ENCODE measurements around the gene RAPGEF2.

RAPGEF2 gene

DNA sequence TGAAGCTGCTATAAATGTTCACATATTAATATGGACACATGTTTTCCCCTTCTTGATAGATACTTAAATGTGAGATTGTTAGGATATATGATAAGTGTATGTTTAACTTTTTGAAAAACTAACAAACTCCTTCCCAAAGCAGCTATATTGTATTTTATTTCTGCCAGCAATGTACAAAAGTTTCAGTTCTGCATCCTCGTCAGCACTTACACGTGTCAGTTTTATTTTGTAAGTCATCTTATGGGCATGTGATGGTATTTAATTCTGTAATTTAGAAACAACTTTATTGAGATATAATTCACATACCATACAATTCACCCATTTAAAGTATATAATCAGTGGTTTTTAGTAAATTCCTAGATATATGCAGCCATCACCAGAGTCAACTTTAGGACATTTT, 31.6 kb downstream of the RAPGEF2 start:
- Histone ChIP-seq H3K27ac (ENCODE audit: extremely low read depth, low read depth, low read length) (no peak overlapping the region), H3K9me3 (ENCODE audit: control insufficient read depth, insufficient read depth, low read depth, low read length) (no peaks in the 10 kb centered on the region), H3K4me3 (ENCODE audit: low read depth, low read length) (no peak overlapping the region), H3K4me1 (ENCODE audit: control insufficient read depth, insufficient read depth, low read length) (peaks cover 5% of the 10 kb centered on the region; the same call in 1 of the 2 replicates), H3K36me3 (ENCODE audit: control insufficient read depth in 2 of 2, insufficient read depth in 1 of 2, low read length in 2 of 2) (no peaks in the 10 kb centered on the region)
- CTCF ChIA-PET, result interaction anchor here (0.6 kb wide), 2 partner anchors 88 to 263 kb away, joined by 3 to 5 read pairs; no protein-coding TSS in a partner anchor
- TF ChIP-seq KLF8 (tag by site-specific recombination; IDR thresholded peaks at IDR 0.05) (no peak), KLF16 (tag by site-specific recombination; IDR thresholded peaks at IDR 0.05) (no peak), KLF9 (tag by site-specific recombination; IDR thresholded peaks at IDR 0.05; ENCODE audit: low read depth) (no peak), ZNF707 (tag by site-specific recombination; IDR thresholded peaks at IDR 0.05) (no peak), ZNF169 (tag by site-specific recombination; IDR thresholded peaks at IDR 0.05) (no peak), ZNF561 (tag by site-specific recombination; IDR thresholded peaks at IDR 0.05; ENCODE audit: borderline replicate concordance) (no peak), ZNF184 (tag by site-specific recombination; IDR thresholded peaks at IDR 0.05) (no peak), SP7 (tag by site-specific recombination; IDR thresholded peaks at IDR 0.05) (no peak), YY1 (tag by site-specific recombination; IDR thresholded peaks at IDR 0.05) (no peak), ZNF623 (tag by site-specific recombination; IDR thresholded peaks at IDR 0.05) (no peak), ZNF302 (tag by site-specific recombination; IDR thresholded peaks at IDR 0.05; ENCODE audit: low read depth) (no peak), ZNF138 (tag by site-specific recombination; IDR thresholded peaks at IDR 0.05; ENCODE audit: borderline replicate concordance) (no peak), ZNF10 (tag by site-specific recombination; IDR thresholded peaks at IDR 0.05) (no peak), HOXA7 (CRISPR knock-in tag; IDR thresholded peaks at IDR 0.05; ENCODE audit: borderline replicate concordance) (no peak)
- TF ChIP-seq, protein P1, sequence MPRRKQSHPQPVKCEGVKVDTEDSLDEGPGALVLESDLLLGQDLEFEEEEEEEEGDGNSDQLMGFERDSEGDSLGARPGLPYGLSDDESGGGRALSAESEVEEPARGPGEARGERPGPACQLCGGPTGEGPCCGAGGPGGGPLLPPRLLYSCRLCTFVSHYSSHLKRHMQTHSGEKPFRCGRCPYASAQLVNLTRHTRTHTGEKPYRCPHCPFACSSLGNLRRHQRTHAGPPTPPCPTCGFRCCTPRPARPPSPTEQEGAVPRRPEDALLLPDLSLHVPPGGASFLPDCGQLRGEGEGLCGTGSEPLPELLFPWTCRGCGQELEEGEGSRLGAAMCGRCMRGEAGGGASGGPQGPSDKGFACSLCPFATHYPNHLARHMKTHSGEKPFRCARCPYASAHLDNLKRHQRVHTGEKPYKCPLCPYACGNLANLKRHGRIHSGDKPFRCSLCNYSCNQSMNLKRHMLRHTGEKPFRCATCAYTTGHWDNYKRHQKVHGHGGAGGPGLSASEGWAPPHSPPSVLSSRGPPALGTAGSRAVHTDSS (tag by site-specific recombination; IDR thresholded peaks at IDR 0.05), result no peak
- TF ChIP-seq, protein P2, sequence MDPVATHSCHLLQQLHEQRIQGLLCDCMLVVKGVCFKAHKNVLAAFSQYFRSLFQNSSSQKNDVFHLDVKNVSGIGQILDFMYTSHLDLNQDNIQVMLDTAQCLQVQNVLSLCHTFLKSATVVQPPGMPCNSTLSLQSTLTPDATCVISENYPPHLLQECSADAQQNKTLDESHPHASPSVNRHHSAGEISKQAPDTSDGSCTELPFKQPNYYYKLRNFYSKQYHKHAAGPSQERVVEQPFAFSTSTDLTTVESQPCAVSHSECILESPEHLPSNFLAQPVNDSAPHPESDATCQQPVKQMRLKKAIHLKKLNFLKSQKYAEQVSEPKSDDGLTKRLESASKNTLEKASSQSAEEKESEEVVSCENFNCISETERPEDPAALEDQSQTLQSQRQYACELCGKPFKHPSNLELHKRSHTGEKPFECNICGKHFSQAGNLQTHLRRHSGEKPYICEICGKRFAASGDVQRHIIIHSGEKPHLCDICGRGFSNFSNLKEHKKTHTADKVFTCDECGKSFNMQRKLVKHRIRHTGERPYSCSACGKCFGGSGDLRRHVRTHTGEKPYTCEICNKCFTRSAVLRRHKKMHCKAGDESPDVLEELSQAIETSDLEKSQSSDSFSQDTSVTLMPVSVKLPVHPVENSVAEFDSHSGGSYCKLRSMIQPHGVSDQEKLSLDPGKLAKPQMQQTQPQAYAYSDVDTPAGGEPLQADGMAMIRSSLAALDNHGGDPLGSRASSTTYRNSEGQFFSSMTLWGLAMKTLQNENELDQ (tag by site-specific recombination; IDR thresholded peaks at IDR 0.05; ENCODE audit: low read depth), result no peak
- TF ChIP-seq, protein P3, sequence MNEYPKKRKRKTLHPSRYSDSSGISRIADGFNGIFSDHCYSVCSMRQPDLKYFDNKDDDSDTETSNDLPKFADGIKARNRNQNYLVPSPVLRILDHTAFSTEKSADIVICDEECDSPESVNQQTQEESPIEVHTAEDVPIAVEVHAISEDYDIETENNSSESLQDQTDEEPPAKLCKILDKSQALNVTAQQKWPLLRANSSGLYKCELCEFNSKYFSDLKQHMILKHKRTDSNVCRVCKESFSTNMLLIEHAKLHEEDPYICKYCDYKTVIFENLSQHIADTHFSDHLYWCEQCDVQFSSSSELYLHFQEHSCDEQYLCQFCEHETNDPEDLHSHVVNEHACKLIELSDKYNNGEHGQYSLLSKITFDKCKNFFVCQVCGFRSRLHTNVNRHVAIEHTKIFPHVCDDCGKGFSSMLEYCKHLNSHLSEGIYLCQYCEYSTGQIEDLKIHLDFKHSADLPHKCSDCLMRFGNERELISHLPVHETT (tag by site-specific recombination; IDR thresholded peaks at IDR 0.05), result no peak
- TF ChIP-seq, protein P4, sequence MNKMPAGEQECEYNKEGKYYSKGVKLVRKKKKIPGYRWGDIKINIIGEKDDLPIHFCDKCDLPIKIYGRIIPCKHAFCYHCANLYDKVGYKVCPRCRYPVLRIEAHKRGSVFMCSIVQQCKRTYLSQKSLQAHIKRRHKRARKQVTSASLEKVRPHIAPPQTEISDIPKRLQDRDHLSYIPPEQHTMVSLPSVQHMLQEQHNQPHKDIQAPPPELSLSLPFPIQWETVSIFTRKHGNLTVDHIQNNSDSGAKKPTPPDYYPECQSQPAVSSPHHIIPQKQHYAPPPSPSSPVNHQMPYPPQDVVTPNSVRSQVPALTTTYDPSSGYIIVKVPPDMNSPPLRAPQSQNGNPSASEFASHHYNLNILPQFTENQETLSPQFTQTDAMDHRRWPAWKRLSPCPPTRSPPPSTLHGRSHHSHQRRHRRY (tag by site-specific recombination; IDR thresholded peaks at IDR 0.05), result no peak
- POLR2A ChIA-PET, result no interaction called here

DNA sequence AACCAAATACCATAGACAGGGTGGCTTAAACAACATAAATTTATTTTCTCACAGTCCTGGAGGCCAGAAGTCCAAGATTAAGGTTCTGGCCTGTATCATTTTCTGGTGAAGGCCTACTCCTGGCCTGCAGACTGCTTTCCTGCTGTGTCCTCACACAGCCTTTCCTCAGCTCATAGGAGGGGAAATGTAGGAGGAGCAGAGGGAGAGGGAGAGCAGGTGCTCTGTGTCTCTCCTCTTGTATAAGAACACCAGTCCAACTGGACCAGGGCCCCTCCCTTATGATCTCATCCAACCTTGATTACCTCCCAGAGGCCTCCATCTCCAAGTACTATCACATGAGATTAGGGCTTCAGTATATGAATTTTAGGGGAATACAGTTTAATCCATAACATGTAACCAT, 34.3 kb downstream of the RAPGEF2 start:
- no peak overlapping the region for H3K27ac ChIP-seq (ENCODE audit: extremely low read depth, low read depth, low read length)
- peaks cover 3% of the 10 kb centered on the region; the same call in 1 of the 2 replicates for H3K4me1 ChIP-seq (ENCODE audit: control insufficient read depth, insufficient read depth, low read length)
- POLR2A ChIA-PET, result no interaction called here
- no peak overlapping the region for H3K4me3 ChIP-seq (ENCODE audit: low read depth, low read length)
- H3K9me3 ChIP-seq (ENCODE audit: control insufficient read depth, insufficient read depth, low read depth, low read length), result no peaks in the 10 kb centered on the region
- H3K36me3 ChIP-seq (ENCODE audit: control insufficient read depth in 2 of 2, insufficient read depth in 1 of 2, low read length in 2 of 2), result no peaks in the 10 kb centered on the region
- CTCF ChIA-PET, result no interaction called here
- TF ChIP-seq TCF7L2 (IDR thresholded peaks at IDR 0.05; ENCODE audit: borderline replicate concordance, low read depth, low read length) (no peak), ZNF548 (tag by site-specific recombination; IDR thresholded peaks at IDR 0.05) (no peak), GLIS1 (tag by site-specific recombination; IDR thresholded peaks at IDR 0.05) (no peak), ZNF596 (tag by site-specific recombination; IDR thresholded peaks at IDR 0.05) (no peak), ZNF785 (tag by site-specific recombination; IDR thresholded peaks at IDR 0.05) (no peak)
- TF ChIP-seq, protein P5, sequence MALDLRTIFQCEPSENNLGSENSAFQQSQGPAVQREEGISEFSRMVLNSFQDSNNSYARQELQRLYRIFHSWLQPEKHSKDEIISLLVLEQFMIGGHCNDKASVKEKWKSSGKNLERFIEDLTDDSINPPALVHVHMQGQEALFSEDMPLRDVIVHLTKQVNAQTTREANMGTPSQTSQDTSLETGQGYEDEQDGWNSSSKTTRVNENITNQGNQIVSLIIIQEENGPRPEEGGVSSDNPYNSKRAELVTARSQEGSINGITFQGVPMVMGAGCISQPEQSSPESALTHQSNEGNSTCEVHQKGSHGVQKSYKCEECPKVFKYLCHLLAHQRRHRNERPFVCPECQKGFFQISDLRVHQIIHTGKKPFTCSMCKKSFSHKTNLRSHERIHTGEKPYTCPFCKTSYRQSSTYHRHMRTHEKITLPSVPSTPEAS (tag by site-specific recombination; IDR thresholded peaks at IDR 0.05), result no peak
- TF ChIP-seq, protein P6, sequence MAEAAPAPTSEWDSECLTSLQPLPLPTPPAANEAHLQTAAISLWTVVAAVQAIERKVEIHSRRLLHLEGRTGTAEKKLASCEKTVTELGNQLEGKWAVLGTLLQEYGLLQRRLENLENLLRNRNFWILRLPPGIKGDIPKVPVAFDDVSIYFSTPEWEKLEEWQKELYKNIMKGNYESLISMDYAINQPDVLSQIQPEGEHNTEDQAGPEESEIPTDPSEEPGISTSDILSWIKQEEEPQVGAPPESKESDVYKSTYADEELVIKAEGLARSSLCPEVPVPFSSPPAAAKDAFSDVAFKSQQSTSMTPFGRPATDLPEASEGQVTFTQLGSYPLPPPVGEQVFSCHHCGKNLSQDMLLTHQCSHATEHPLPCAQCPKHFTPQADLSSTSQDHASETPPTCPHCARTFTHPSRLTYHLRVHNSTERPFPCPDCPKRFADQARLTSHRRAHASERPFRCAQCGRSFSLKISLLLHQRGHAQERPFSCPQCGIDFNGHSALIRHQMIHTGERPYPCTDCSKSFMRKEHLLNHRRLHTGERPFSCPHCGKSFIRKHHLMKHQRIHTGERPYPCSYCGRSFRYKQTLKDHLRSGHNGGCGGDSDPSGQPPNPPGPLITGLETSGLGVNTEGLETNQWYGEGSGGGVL (tag by site-specific recombination; IDR thresholded peaks at IDR 0.05), result 0 out of 2 replicates have a peak, but pooled peaks have one; percentile 12
- TF ChIP-seq, protein P7, sequence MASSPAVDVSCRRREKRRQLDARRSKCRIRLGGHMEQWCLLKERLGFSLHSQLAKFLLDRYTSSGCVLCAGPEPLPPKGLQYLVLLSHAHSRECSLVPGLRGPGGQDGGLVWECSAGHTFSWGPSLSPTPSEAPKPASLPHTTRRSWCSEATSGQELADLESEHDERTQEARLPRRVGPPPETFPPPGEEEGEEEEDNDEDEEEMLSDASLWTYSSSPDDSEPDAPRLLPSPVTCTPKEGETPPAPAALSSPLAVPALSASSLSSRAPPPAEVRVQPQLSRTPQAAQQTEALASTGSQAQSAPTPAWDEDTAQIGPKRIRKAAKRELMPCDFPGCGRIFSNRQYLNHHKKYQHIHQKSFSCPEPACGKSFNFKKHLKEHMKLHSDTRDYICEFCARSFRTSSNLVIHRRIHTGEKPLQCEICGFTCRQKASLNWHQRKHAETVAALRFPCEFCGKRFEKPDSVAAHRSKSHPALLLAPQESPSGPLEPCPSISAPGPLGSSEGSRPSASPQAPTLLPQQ (tag by site-specific recombination; IDR thresholded peaks at IDR 0.05), result no peak

Measured in HEK293 (cell line).